ENCODE measurements around the gene SOSTDC1. TPM values are rescaled to one million over a fixed set of nuclear protein-coding genes. Genes with fewer than 3 reads are reported as not detected.

Gene SOSTDC1
- total RNA-seq, 1 donor from 2014 or later: not detected

GRCh38 chr7:16419859-16420258, 45.7 kb downstream of the SOSTDC1 start:
- DNase-seq (ENCODE audit: low spot score): no peak

GRCh38 chr7:16419126-16419525, 46.4 kb downstream of the SOSTDC1 start:
- DNase-seq (ENCODE audit: low spot score): no peak

GRCh38 chr7:16417906-16418305, 47.6 kb downstream of the SOSTDC1 start:
- DNase-seq (ENCODE audit: low spot score): no peak

- DNase-seq (ENCODE audit: low spot score): no peak
Measured at GRCh38 chr7:16416289-16417282, 49.0 kb downstream of the SOSTDC1 start.

GRCh38 chr7:16412274-16413254, 53.0 kb downstream of the SOSTDC1 start:
- no peak for DNase-seq (ENCODE audit: low spot score)

Other genes starting within 250 kb of the SOSTDC1 start
- 2.2 TPM for gene CRPPA, start 44.2 kb downstream of the SOSTDC1 start, total RNA-seq
- gene LRRC72, start 61.1 kb upstream of the SOSTDC1 start, total RNA-seq: not detected
- gene ANKMY2, start 180.0 kb upstream of the SOSTDC1 start, total RNA-seq: 14.9 TPM
- 41.9 TPM for gene BZW2, start 180.4 kb upstream of the SOSTDC1 start, total RNA-seq